Prostate gland (tissue), 2 donors: Measurements from ENCODE around the gene FBXL7.

Source experiments
- POLR2A ChIP-seq: fragments of 450-650 bp; IDR thresholded peaks from one replicate; pipeline ENCODE4 v1.6.1; 2016; ENCODE audit warnings: antibody characterized with exemption, mild to moderate bottlenecking
- POLR2AphosphoS5 ChIP-seq: sonication (generic); formaldehyde crosslinking; IDR thresholded peaks from one replicate; pipeline ENCODE4 v1.6.1; 2017; ENCODE audit warnings: antibody characterized with exemption
- TF ChIP-seq, protein P1 (sequence below), 4 experiments: fragments of 200-600 bp in 2 of 4; fragments of 450-650 bp in 2 of 4; sonication (generic) in 2 of 4; IDR thresholded peaks; 1 replicate in 3 of 4; 2 replicates in 1 of 4; pipeline ENCODE4 v1.5.1; 2016 to 2019; ENCODE audit warnings: antibody characterized with exemption in 4 of 4, mild to moderate bottlenecking in 2 of 4, moderate library complexity in 2 of 4

DNA sequence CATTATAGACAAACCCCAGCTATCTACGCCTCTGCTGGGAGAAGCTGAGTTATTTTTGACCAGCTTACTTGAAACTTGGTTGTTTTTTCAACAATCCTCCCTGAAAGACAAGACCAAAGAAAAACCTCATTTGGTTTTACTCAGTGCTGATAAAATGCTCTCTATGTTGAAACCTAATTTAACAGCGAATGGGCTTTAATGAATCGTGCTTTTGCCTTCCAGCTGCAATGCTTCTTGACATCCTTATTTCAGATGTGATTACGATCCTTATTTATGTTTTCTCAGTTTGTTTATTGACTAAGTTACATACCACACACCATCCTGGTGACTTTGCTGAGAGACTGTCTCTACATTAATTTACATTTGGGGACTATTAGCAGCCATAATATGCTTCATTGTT, 179.2 kb downstream of the FBXL7 start:
- TF ChIP-seq, protein P1, sequence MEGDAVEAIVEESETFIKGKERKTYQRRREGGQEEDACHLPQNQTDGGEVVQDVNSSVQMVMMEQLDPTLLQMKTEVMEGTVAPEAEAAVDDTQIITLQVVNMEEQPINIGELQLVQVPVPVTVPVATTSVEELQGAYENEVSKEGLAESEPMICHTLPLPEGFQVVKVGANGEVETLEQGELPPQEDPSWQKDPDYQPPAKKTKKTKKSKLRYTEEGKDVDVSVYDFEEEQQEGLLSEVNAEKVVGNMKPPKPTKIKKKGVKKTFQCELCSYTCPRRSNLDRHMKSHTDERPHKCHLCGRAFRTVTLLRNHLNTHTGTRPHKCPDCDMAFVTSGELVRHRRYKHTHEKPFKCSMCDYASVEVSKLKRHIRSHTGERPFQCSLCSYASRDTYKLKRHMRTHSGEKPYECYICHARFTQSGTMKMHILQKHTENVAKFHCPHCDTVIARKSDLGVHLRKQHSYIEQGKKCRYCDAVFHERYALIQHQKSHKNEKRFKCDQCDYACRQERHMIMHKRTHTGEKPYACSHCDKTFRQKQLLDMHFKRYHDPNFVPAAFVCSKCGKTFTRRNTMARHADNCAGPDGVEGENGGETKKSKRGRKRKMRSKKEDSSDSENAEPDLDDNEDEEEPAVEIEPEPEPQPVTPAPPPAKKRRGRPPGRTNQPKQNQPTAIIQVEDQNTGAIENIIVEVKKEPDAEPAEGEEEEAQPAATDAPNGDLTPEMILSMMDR (IDR thresholded peaks at IDR 0.05) = no peak
- no peak for TF ChIP-seq POLR2A
- no peak for TF ChIP-seq POLR2AphosphoS5
